ENCODE data around the gene CCDC170.

Gene CCDC170

DNA sequence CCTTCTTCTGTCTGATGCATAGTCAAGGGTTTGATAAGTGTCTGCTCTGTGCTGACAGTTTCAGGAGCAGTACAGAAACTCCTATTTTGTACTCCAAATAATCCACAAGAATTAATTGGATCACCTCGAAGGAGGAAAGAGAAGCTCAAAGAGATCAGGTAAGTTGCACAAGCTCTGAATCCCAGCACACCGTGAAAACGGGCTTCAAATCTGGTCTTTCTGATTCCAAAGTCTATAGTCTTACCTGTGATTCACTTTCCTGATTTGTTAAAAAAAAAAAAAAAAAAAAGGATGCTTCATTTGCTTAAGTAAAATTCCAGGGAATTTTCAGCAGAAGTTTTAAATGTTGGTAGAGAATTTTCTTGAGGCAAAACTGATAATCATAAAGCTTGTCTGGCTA, 157.8 kb downstream of the CCDC170 start:
- H3K4me3 ChIP-seq (ENCODE audit: low read length) = no peak overlapping the region
- no peak for DNase-seq (ENCODE audit: low read depth)
- no peak for TF ChIP-seq CTCF (conservative IDR thresholded peaks at IDR 0.05; ENCODE audit: low read depth, low read length)

GRCh38 chr6:151652325-151652724, 158.5 kb downstream of the CCDC170 start:
- TF ChIP-seq CTCF (conservative IDR thresholded peaks at IDR 0.05; ENCODE audit: low read depth, low read length) = no peak
- no peak for DNase-seq (ENCODE audit: low read depth)

DNA sequence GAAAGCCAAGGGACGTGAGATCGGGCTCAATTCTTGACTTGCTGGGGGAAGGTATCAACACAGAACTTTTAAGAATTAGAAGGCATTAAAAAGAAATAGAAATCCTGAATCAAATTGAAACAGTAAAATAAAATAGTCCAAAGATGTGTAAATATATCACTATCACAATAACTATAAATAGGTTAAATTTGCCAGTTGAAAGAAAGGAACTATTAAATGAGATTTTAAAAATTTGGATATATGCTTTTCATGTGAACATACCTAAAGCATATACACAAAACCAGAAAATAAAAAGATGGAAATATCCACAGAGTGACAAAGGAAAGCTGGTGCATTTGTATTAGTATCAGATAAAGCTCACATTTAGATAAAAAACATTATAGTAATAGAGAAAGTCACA, 161.3 kb downstream of the CCDC170 start:
- no peak for DNase-seq (ENCODE audit: low read depth)
- no peak for TF ChIP-seq CTCF (conservative IDR thresholded peaks at IDR 0.05; ENCODE audit: low read depth, low read length)

More at GRCh38 chr6:151652325-151652724, 158.5 kb downstream of the CCDC170 start:
- H3K4me3 ChIP-seq (ENCODE audit: low read length) = no peak overlapping the region

GRCh38 chr6:151656392-151656791, 162.6 kb downstream of the CCDC170 start:
- no peak overlapping the region for H3K4me3 ChIP-seq (ENCODE audit: low read length)
- DNase-seq (ENCODE audit: low read depth) = no peak
- no peak for TF ChIP-seq CTCF (conservative IDR thresholded peaks at IDR 0.05; ENCODE audit: low read depth, low read length)

More for the DNA sequence above, 161.3 kb downstream of the CCDC170 start:
- H3K4me3 ChIP-seq (ENCODE audit: low read length) = no peak overlapping the region

GRCh38 chr6:151658091-151658490, 164.3 kb downstream of the CCDC170 start:
- H3K4me3 ChIP-seq (ENCODE audit: low read length) = no peak overlapping the region
- no peak for DNase-seq (ENCODE audit: low read depth)
- no peak for TF ChIP-seq CTCF (conservative IDR thresholded peaks at IDR 0.05; ENCODE audit: low read depth, low read length)

DNA sequence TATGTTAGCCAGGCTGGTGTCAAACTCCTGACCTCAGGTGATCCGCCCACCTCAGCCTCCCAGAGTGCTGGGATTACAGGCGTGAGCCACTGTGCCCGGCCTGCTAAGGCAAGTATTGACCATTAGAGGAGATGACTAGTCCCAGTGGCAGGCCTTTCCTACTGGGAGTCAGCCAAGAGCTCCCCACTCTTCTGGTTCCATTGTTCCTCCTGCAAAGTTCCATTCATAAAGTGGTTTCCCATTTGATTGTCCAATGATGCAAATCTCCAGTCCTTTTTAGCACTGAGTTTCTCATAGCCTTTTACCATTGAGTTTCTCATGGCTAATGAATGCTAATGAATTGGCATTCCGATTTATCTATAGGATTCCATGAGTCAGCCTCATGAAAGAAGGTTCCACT, 165.4 kb downstream of the CCDC170 start:
- TF ChIP-seq CTCF (conservative IDR thresholded peaks at IDR 0.05; ENCODE audit: low read depth, low read length) = no peak
- no peak overlapping the region for H3K4me3 ChIP-seq (ENCODE audit: low read length)
- DNase-seq (ENCODE audit: low read depth) = no peak

- no peak overlapping the region for H3K4me3 ChIP-seq (ENCODE audit: low read length)
- no peak for TF ChIP-seq CTCF (conservative IDR thresholded peaks at IDR 0.05; ENCODE audit: low read depth, low read length)
- DNase-seq (ENCODE audit: low read depth) = no peak
These were observed 167.7 kb downstream of the CCDC170 start for GRCh38 chr6:151661509-151661908.
